ENCODE measurements around the gene KCNT2.

The KCNT2 gene

GRCh38 chr1:196407358-196408051 is 200.7 kb downstream of the KCNT2 start:
- no peaks in the 10 kb centered on the region for H3K27me3 ChIP-seq (ENCODE audit: insufficient read depth, low read depth, severe bottlenecking)
- no peak for DNase-seq
- H3K36me3 ChIP-seq = no peaks in the 10 kb centered on the region
- H3K9me3 ChIP-seq (ENCODE audit: severe bottlenecking) = no peaks in the 10 kb centered on the region
- no peak overlapping the region for H3K4me3 ChIP-seq (ENCODE audit: low read depth, low read length)
- H3K27ac ChIP-seq = no peak overlapping the region
- TF ChIP-seq CTCF (IDR thresholded peaks at IDR 0.05; ENCODE audit: low read depth, low read length) = no peak

GRCh38 chr1:196405839-196406238 is 202.4 kb downstream of the KCNT2 start:
- Histone ChIP-seq H3K27ac (no peak overlapping the region), H3K9me3 (ENCODE audit: severe bottlenecking) (no peaks in the 10 kb centered on the region), H3K36me3 (no peaks in the 10 kb centered on the region), H3K4me3 (ENCODE audit: low read depth, low read length) (no peak overlapping the region), H3K27me3 (ENCODE audit: insufficient read depth, low read depth, severe bottlenecking) (no peaks in the 10 kb centered on the region)
- no peak for DNase-seq
- no peak for TF ChIP-seq CTCF (IDR thresholded peaks at IDR 0.05; ENCODE audit: low read depth, low read length)

- TF ChIP-seq CTCF (IDR thresholded peaks at IDR 0.05; ENCODE audit: low read depth, low read length) = no peak
- no peak overlapping the region for H3K27ac ChIP-seq
- H3K9me3 ChIP-seq (ENCODE audit: severe bottlenecking) = no peaks in the 10 kb centered on the region
- no peak for DNase-seq
- H3K4me3 ChIP-seq (ENCODE audit: low read depth, low read length) = no peak overlapping the region
- H3K27me3 ChIP-seq (ENCODE audit: insufficient read depth, low read depth, severe bottlenecking) = no peaks in the 10 kb centered on the region
- no peaks in the 10 kb centered on the region for H3K36me3 ChIP-seq
These were observed 204.2 kb downstream of the KCNT2 start for GRCh38 chr1:196403803-196404690.

- no peaks in the 10 kb centered on the region for H3K9me3 ChIP-seq (ENCODE audit: severe bottlenecking)
- H3K36me3 ChIP-seq = no peaks in the 10 kb centered on the region
- DNase-seq = no peak
- no peaks in the 10 kb centered on the region for H3K27me3 ChIP-seq (ENCODE audit: insufficient read depth, low read depth, severe bottlenecking)
- no peak overlapping the region for H3K4me3 ChIP-seq (ENCODE audit: low read depth, low read length)
- no peak overlapping the region for H3K27ac ChIP-seq
- TF ChIP-seq CTCF (IDR thresholded peaks at IDR 0.05; ENCODE audit: low read depth, low read length) = no peak
These were observed 206.3 kb downstream of the KCNT2 start for GRCh38 chr1:196401891-196402290.

GRCh38 chr1:196401452-196401833 is 206.8 kb downstream of the KCNT2 start:
- no peak for DNase-seq
- no peak for TF ChIP-seq CTCF (IDR thresholded peaks at IDR 0.05; ENCODE audit: low read depth, low read length)
- H3K27ac ChIP-seq = no peak overlapping the region

More at GRCh38 chr1:196401452-196401833, 206.8 kb downstream of the KCNT2 start:
- H3K4me3 ChIP-seq (ENCODE audit: low read depth, low read length) = no peak overlapping the region
- H3K36me3 ChIP-seq = peaks cover under 1% of the 10 kb centered on the region
- H3K27me3 ChIP-seq (ENCODE audit: insufficient read depth, low read depth, severe bottlenecking) = no peaks in the 10 kb centered on the region
- no peaks in the 10 kb centered on the region for H3K9me3 ChIP-seq (ENCODE audit: severe bottlenecking)

Data from WERI-Rb-1 (cell line).